MM.1S (cell line): ENCODE results near the gene TAGLN2.

Source experiments
- DNase-seq: peaks from one replicate; pipeline ENCODE4 v3.0.0-alpha.2; 2015
- H2AFZ ChIP-seq: fragments of 300-600 bp; sonication (generic); 2 replicates; pipeline ENCODE4 v1.6.0; 2016; ENCODE audit warnings: antibody characterized with exemption, low read length
- H3F3A ChIP-seq: fragments of 300-600 bp; sonication (generic); 2 replicates; pipeline ENCODE4 v1.6.1; 2016; ENCODE audit warnings: mild to moderate bottlenecking, antibody characterized with exemption, low read length, moderate library complexity, mixed read lengths; ENCODE audit not compliant: insufficient read depth
- H3K27ac ChIP-seq: fragments of 300-600 bp; sonication (generic); 2 replicates; pipeline ENCODE4 v1.5.1; 2016; ENCODE audit warnings: mild to moderate bottlenecking, low read length
- H3K27me3 ChIP-seq: fragments of 300-600 bp; sonication (generic); replicated peaks from 2 replicates; pipeline ENCODE4 v1.6.0; 2016; ENCODE audit warnings: low read length; ENCODE audit not compliant: insufficient read depth
- H3K36me3 ChIP-seq: fragments of 300-600 bp; sonication (generic); replicated peaks from 2 replicates; pipeline ENCODE4 v1.6.1; 2016; ENCODE audit warnings: mild to moderate bottlenecking, low read length, mixed read lengths; ENCODE audit not compliant: insufficient read depth
- H3K4me1 ChIP-seq: fragments of 300-600 bp; sonication (generic); 2 replicates; pipeline ENCODE4 v1.6.1; 2016; ENCODE audit warnings: low read length, mixed read lengths
- H3K4me2 ChIP-seq: fragments of 300-600 bp; sonication (generic); 2 replicates; pipeline ENCODE4 v1.6.0; 2016; ENCODE audit warnings: low read depth, low read length
- H3K4me3 ChIP-seq: fragments of 300-600 bp; sonication (generic); 2 replicates; pipeline ENCODE4 v1.5.1; 2016; ENCODE audit warnings: low read length, mixed read lengths
- H3K79me2 ChIP-seq: fragments of 300-600 bp; sonication (generic); 2 replicates; pipeline ENCODE4 v1.6.1; 2016; ENCODE audit warnings: mixed run types, low read length, mixed read lengths
- H3K9ac ChIP-seq: fragments of 300-600 bp; sonication (generic); 2 replicates; pipeline ENCODE4 v1.6.1; 2016; ENCODE audit warnings: low read length, mixed read lengths
- H3K9me2 ChIP-seq: fragments of 300-600 bp; sonication (generic); replicated peaks from 2 replicates; pipeline ENCODE4 v1.6.1; 2016; ENCODE audit warnings: mild to moderate bottlenecking, low read length, mixed read lengths; ENCODE audit not compliant: insufficient read depth
- H3K9me3 ChIP-seq: fragments of 300-600 bp; sonication (generic); replicated peaks from 2 replicates; pipeline ENCODE4 v1.6.1; 2016; ENCODE audit warnings: mild to moderate bottlenecking, low read length, mixed read lengths; ENCODE audit not compliant: insufficient read depth
- H4K20me1 ChIP-seq: fragments of 300-600 bp; sonication (generic); 2 replicates; pipeline ENCODE4 v1.6.1; 2016; ENCODE audit warnings: mild to moderate bottlenecking, low read length, moderate library complexity, mixed read lengths; ENCODE audit not compliant: insufficient read depth
- CTCF ChIP-seq: fragments of 300-600 bp; sonication (generic); IDR thresholded peaks from 2 replicates; pipeline ENCODE4 v1.5.1; 2016; ENCODE audit warnings: antibody characterized with exemption, low read length, mixed read lengths
- EZH2 ChIP-seq: fragments of 300-600 bp; sonication (generic); optimal IDR thresholded peaks from 2 replicates; pipeline ENCODE3; 2017; ENCODE audit warnings: low read depth, mild to moderate bottlenecking, antibody characterized with exemption, low read length, mixed read lengths
- EZH2phosphoT487 ChIP-seq: fragments of 300-600 bp; sonication (generic); IDR thresholded peaks from 2 replicates; pipeline ENCODE4 v1.6.1; 2018; ENCODE audit warnings: antibody characterized with exemption, low read length

TAGLN2 gene

GRCh38 chr1:159949981-159950381 is 24.7 kb upstream of the TAGLN2 start:
- Histone ChIP-seq H3K27me3 (peaks cover 25% of the 10 kb centered on the region), H3K4me2 (no peak overlapping the region), H3F3A (no peaks in the 10 kb centered on the region), H3K9ac (no peak overlapping the region), H3K36me3 (no peaks in the 10 kb centered on the region), H3K9me2 (no peaks in the 10 kb centered on the region), H4K20me1 (no peaks in the 10 kb centered on the region), H3K27ac (no peak overlapping the region), H3K4me1 (no peaks in the 10 kb centered on the region), H3K9me3 (no peaks in the 10 kb centered on the region), H3K79me2 (no peaks in the 10 kb centered on the region), H3K4me3 (no peak overlapping the region), H2AFZ (no peak overlapping the region)
- TF ChIP-seq EZH2phosphoT487 (no peak), CTCF (no peak), EZH2 (no peak)
- DNase-seq, result no peak

GRCh38 chr1:159949123-159949522 is 23.8 kb upstream of the TAGLN2 start:
- TF ChIP-seq EZH2 (no peak), CTCF (no peak), EZH2phosphoT487 (no peak)
- Histone ChIP-seq H4K20me1 (no peaks in the 10 kb centered on the region), H3K9me2 (no peaks in the 10 kb centered on the region), H3F3A (0 out of 2 replicates have a peak, but pooled peaks cover 2% of the 10 kb centered on the region), H3K36me3 (no peaks in the 10 kb centered on the region), H3K4me3 (no peak overlapping the region), H3K4me1 (no peaks in the 10 kb centered on the region), H2AFZ (no peak overlapping the region), H3K27me3 (peaks cover 34% of the 10 kb centered on the region), H3K4me2 (no peak overlapping the region), H3K27ac (no peak overlapping the region), H3K9me3 (no peaks in the 10 kb centered on the region), H3K9ac (no peak overlapping the region), H3K79me2 (no peaks in the 10 kb centered on the region)
- no peak for DNase-seq

GRCh38 chr1:159947942-159948341 is 22.6 kb upstream of the TAGLN2 start:
- Histone ChIP-seq H3K79me2 (no peaks in the 10 kb centered on the region), H3F3A (0 out of 2 replicates have a peak, but pooled peaks cover 2% of the 10 kb centered on the region), H3K4me2 (no peak overlapping the region), H3K27ac (no peak overlapping the region), H3K27me3 (peaks cover 43% of the 10 kb centered on the region), H3K9me3 (no peaks in the 10 kb centered on the region), H3K4me3 (no peak overlapping the region), H3K4me1 (no peaks in the 10 kb centered on the region), H3K36me3 (no peaks in the 10 kb centered on the region), H3K9me2 (no peaks in the 10 kb centered on the region), H3K9ac (no peak overlapping the region), H4K20me1 (no peaks in the 10 kb centered on the region), H2AFZ (no peak overlapping the region)
- no peak for DNase-seq
- no peak for TF ChIP-seq EZH2
- no peak for TF ChIP-seq EZH2phosphoT487
- no peak for TF ChIP-seq CTCF
